HL-60/S4 treated with retinoic acid at 250 ng/mL for 4 days and 3 days (cell line): ENCODE results near the gene KLHDC7B.

Experiments
- in situ Hi-C: fragments of 300-500 bp; cut with MboI; formaldehyde crosslinking; loops from 2 replicates; pipeline ENCODE4 v1.7.0; 2022; ENCODE audit warnings: low sequenced_read_pairs

The KLHDC7B gene

DNA sequence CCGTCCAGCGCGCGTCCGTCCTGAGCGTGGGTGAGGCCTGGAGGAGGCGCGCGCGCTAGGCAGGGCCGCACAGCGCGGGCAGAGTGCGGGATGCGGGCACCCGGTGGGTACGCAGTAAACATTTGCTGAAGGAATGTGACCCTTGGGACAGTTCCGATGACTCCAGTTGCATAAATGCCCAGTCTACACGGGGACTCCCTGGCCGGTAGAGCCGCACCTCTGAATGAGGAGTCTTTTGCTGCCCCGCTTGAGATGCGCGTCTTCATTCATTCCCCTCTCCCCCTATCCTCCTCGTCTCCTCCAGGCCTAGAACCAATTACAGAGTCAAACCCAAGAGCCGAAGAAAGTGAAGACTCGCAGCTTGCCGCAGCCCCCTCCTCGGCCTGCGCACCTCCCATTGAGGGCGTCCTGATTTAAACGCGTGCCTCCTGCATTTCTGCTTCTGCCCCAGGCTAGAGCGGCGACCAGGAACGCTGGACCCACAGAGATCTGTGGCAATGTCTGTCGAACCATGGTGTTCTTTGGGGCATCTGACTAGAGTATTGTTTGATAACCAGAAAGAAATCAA is 37.7 kb downstream of the KLHDC7B start:
- in situ Hi-C loops: no loop called here

DNA sequence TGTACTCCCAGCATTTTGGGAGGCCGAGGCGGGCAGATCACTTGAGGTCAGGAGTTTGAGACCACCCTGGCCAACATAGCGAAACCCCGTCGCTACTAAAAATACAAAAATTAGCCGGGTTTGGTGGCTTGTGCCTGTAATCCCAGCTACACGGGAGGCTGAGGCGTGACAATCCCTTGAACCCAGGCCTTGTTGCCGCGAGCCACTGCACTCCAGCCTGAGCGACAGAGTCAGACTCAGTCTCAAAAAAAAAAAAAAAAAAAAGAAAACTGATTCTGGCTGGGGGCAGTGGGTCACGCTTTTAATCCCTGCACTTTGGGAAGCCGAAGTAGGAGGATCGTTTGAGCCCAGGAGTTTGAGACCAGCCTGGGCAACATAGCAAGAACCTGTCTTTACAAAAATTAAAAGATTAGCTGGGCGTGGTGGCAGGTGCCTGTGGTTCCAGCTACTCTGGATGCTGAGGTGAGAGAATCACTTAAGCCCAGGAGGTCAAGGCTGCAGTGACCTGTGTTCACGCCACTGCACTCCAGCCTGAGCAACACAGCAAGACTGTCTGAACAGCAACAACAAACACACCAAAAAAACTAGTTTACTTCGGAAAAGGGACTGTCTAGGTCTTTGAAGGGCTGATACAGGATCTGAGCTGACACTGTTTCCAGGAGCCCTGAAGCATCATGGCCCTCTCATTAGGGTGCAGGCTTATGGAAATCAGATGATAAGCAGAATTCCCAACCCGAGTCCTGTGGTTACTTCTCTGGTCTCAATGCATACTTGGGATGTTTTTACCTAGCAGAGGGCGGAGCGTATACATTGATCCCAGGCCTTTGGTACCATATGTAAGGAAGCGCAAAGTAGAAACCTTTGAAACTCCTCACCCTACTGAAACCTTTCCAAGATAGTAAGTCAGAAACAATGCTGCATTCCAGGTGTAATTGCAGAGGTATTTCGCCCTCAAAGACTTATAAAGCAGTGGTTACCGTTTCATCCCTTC is 38.7 kb downstream of the KLHDC7B start:
- in situ Hi-C loops: no loop called here

- in situ Hi-C loops: no loop called here
Observed at GRCh38 chr22:50585238-50585637, 39.5 kb downstream of the KLHDC7B start.

DNA sequence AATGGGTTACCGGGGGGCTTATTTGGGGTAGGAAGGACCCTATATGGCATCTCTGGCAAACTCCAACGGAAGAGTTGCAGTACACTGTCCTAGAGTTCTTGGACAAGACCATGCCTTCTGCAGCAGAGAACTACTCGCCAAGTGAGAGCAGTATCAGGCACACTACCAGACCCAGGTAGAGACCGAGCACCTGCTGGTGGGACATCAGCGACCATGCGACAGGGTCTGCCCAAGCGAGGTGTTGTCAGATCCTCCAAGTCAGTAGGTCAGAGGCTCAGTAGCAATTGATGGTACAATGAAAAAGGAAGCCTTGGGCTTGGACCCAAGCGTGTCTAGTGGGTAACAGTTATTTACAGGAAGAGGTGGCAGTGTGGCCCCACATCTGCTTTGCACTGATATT is 40.1 kb downstream of the KLHDC7B start:
- in situ Hi-C loops: no loop called here

DNA sequence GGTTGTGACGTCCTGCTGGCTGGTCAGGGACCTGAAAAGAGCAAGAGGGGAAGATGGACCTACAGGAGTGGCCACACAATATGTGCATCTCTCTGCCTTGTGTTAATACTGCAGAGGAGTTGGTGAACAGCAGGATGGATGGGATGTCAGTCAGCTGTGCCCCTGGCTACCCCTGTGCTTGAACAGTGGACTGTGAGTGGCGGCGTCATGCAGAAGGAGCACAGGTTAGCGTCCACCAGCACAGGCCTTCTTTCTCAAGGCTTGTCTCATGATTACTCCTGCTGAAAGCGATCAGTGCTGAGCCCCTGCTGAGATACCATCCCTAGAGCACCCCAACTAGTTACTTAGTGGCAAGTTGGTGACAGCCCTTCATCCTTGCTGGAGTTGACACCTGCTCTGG is 40.7 kb downstream of the KLHDC7B start:
- in situ Hi-C loops: no loop called here

DNA sequence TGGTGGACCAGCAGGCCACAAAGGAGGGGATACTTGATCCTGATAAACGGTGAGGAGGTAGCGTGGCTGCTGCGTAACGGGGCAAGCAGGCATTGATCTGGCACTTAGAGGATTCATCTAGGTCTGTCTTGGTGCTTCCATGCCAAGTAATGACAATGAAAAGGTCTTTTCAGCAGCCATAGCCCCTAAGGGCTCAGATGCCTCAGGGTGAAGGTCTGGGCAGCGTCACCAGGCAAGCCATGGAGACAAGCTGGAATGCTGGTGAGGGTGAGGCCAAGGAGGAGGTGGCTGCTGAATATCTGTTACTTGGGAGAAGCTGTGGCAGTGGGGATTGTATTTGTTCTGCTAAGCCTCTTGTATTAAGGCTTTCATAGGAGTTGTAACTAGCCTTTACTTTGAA is 41.7 kb downstream of the KLHDC7B start:
- in situ Hi-C loops: no loop called here

- in situ Hi-C loops: no loop called here
Observed at GRCh38 chr22:50595189-50595588, 49.5 kb downstream of the KLHDC7B start.

GRCh38 chr22:50597097-50597496 is 51.4 kb downstream of the KLHDC7B start:
- in situ Hi-C loops: no loop called here

DNA sequence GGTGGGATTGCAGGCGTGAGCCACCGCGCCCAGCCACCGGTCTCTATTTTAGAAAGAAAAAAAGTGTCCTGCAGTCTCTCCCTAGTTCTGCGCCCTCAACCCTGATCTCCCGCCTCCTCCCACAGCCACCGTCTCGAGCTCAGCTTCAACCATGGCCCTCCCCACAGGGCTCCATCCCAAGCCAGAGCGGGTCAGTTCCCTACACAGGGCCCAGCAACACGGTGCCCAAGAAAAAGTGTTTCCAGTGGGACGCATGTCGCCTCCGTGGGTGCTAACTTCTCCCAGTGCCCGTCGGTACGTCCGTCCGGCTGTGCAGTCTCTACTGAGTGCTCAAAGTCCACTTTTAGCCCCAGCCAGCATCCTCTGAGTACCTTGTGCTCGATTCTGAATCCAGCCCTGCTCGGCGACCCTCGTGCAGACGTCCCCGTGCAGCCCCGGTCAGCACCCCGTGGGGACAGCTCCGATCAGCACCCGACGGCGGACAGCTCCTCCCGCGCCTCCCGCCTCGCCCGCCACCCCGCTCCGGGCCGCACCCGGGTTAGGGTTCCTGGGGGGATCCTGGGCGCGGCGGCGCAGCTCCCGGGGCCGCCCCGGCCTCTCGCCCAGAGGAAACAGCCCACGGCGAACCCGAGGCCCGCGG is 54.2 kb downstream of the KLHDC7B start:
- in situ Hi-C loops: no loop called here

DNA sequence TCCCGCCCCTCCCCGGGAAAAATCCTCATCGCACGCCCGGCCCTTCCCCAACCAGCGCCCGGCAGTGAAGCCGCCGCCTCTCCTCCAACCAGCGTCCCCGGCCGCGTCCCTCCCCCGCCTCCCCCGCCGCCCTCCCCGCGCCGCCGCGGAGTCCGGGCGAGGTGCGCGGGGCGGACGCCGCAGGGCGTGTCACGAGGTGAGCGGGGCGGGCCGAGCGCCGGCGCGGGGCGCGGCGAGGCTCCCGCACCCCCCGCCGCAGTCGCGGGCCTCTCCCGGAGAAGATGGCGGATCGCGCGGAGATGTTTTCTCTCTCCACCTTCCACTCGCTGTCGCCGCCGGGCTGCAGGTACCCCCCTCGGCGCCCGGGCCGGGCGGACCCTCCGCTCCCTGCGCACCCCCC is 54.8 kb downstream of the KLHDC7B start, which contains the start of gene MAPK8IP2:
Gene MAPK8IP2, plus strand, starts transcription at position 256 of the 400 bp plus-strand sequence. Its CDS starts 26 bp downstream, at position 282.
- in situ Hi-C loops: no loop called here
